DOHH2 (cell line): Measurements from ENCODE around the gene TARS1.
"Not testable (repeated sequence)": the region's sequence is repeated elsewhere in the genome, so short reads cannot be mapped to it uniquely, and the experiment has no call there.

ENCODE experiments used
- CTCF ChIP-seq: fragments of 200-600 bp; sonication (generic); IDR thresholded peaks from one replicate; pipeline ENCODE4 v1.5.1; 2014; ENCODE audit warnings: antibody characterized with exemption, mild to moderate bottlenecking, low read depth, low read length; ENCODE audit not compliant: poor library complexity, severe bottlenecking
- EZH2phosphoT487 ChIP-seq: fragments of 200-600 bp; sonication (generic); IDR thresholded peaks from 2 replicates; pipeline ENCODE4 v1.6.1; 2017; ENCODE audit warnings: borderline replicate concordance, mild to moderate bottlenecking, antibody characterized with exemption, low read length, moderate library complexity, mixed read lengths

GRCh38 chr5:33515366-33515765, 74.6 kb downstream of the TARS1 start:
- not testable (repeated sequence) for TF ChIP-seq EZH2phosphoT487, CTCF
